Astrocyte (in vitro differentiated cells and primary cell): Measurements from ENCODE around the gene MAPK12. TPM values are rescaled to one million over a fixed set of nuclear protein-coding genes. Genes with fewer than 3 reads are reported as not detected.
A peak's percentile ranks its signal among the peaks of the same experiment; 100 is the strongest.

Experiments
- DNase-seq: peaks from one replicate; pipeline ENCODE4 v3.0.0-alpha.2; 2010; ENCODE audit warnings: low read depth
- FAIRE-seq: peaks from 2 replicates; lab custom pipeline; 2011; peaks lifted over from hg19 to GRCh38; lab: Jason Lieb, UNC
- H2AFZ ChIP-seq: 2 replicates; pipeline ENCODE4 v1.6.0; 2012; ENCODE audit warnings: low read depth, low read length, inconsistent platforms
- H3K27ac ChIP-seq: 2 replicates; pipeline ENCODE4 v1.5.1; 2011; ENCODE audit warnings: low read depth, low read length, inconsistent platforms
- H3K27me3 ChIP-seq: 2 replicates; pipeline ENCODE4 v1.6.0; 2011; ENCODE audit warnings: low read length, inconsistent platforms; ENCODE audit not compliant: insufficient read depth
- H3K36me3 ChIP-seq: 2 replicates; pipeline ENCODE4 v1.5.1; 2011; ENCODE audit warnings: low read length, inconsistent platforms; ENCODE audit not compliant: insufficient read depth
- H3K4me1 ChIP-seq: 2 replicates; pipeline ENCODE4 v1.5.1; 2011; ENCODE audit warnings: low read length, inconsistent platforms; ENCODE audit not compliant: insufficient read depth
- H3K4me2 ChIP-seq: 2 replicates; pipeline ENCODE4 v1.6.0; 2012; ENCODE audit warnings: low read length, inconsistent platforms
- H3K4me3 ChIP-seq: 2 replicates; pipeline ENCODE4 v1.5.1; 2011; ENCODE audit warnings: low read depth, mild to moderate bottlenecking, low read length, inconsistent platforms; ENCODE audit not compliant: insufficient read depth
- H3K79me2 ChIP-seq: 2 replicates; pipeline ENCODE4 v1.6.0; 2012; ENCODE audit warnings: mild to moderate bottlenecking, low read length, inconsistent platforms; ENCODE audit not compliant: insufficient read depth
- H3K9ac ChIP-seq: 2 replicates; pipeline ENCODE4 v1.6.0; 2012; ENCODE audit warnings: mild to moderate bottlenecking, low read length, inconsistent platforms
- H3K9me3 ChIP-seq: 2 replicates; pipeline ENCODE4 v1.5.1; 2012; ENCODE audit warnings: low read depth, mild to moderate bottlenecking, low read length, inconsistent platforms; ENCODE audit not compliant: insufficient read depth
- H4K20me1 ChIP-seq: 2 replicates; pipeline ENCODE4 v1.6.0; 2012; ENCODE audit warnings: low read length, inconsistent platforms; ENCODE audit not compliant: insufficient read depth
- H3K27ac Mint-ChIP-seq: one replicate; pipeline ENCODE4 v1.8.0; 2021; ENCODE audit warnings: mild to moderate bottlenecking, mixed read lengths; ENCODE audit not compliant: unreplicated experiment
- H3K27me3 Mint-ChIP-seq: one replicate; pipeline ENCODE4 v1.8.0; 2021; ENCODE audit warnings: low read depth, mixed read lengths; ENCODE audit not compliant: unreplicated experiment
- H3K36me3 Mint-ChIP-seq: one replicate; pipeline ENCODE4 v1.8.0; 2021; ENCODE audit warnings: low read depth, mixed read lengths; ENCODE audit not compliant: unreplicated experiment
- H3K4me1 Mint-ChIP-seq: one replicate; pipeline ENCODE4 v1.8.0; 2021; ENCODE audit warnings: low read depth, mixed read lengths; ENCODE audit not compliant: unreplicated experiment
- H3K4me3 Mint-ChIP-seq: one replicate; pipeline ENCODE4 v1.8.0; 2021; ENCODE audit warnings: mild to moderate bottlenecking, moderate library complexity, mixed read lengths; ENCODE audit not compliant: unreplicated experiment
- H3K9me3 Mint-ChIP-seq: one replicate; pipeline ENCODE4 v1.8.0; 2021; ENCODE audit warnings: mild to moderate bottlenecking, mixed read lengths; ENCODE audit not compliant: unreplicated experiment
- EZH2 ChIP-seq: IDR thresholded peaks from 2 replicates; pipeline ENCODE4 v1.6.1; 2012; ENCODE audit warnings: mild to moderate bottlenecking, low read length, inconsistent platforms; ENCODE audit not compliant: insufficient read depth
- total RNA-seq: library from RNA; stranded (reverse); gene quantifications from 2 replicates; pipeline ENCODE4 v1.2.1, GENCODE V29; 2021
- TF ChIP-seq, protein P1 (sequence below): IDR thresholded peaks from 2 replicates; pipeline ENCODE4 v1.5.1; 2011; ENCODE audit warnings: low read depth, mild to moderate bottlenecking, inconsistent platforms, low read length, moderate library complexity; ENCODE audit not compliant: insufficient read depth

MAPK12 gene
- total RNA-seq, 1 donor from 2014 or later: 36.4 TPM

DNA sequence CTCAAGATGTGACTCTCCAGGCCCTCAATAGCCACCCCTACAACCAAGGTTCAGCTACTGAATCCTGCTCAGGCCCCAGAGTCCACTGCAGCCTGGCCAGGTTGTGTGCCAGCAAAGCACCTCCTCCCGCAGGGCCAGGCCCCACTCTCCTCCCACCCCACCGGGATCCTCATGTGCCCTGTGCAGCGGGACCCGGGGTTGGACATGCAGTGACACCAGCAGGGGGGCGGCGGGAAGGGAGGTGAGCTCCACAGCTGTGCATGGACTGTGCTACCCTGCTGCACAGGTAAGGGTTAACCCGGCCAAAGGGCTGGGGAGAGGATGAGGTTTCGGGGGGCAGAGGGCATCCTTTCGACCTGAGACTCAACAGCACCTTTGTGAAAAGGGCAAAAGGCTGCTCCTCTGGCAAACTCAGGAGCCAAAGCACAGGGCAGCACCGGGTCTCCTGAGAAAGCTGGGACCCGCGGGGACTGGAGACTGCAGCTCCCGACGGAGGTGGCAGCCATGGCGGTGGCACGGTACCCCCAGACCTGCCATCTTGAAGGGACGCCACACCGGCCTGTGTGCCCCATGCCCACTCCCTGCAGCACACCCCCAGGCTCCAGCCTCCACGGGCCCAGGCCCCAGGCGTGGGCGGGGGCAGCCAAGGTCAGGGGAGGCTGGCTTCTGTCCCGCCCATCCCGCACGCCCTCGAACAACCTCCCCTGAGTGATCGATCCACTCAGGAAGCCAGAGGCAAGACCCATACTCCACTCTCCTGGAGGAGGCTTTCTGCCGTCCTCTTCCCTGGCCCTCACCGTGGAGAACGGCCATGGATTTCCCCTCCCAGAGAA, 35.4 kb upstream of the MAPK12 start:
- Mint-ChIP-seq H3K9me3 (no peaks in the 10 kb centered on the region), H3K27ac (no peak overlapping the region), H3K4me3 (no peak overlapping the region), H3K27me3 (no peaks in the 10 kb centered on the region), H3K36me3 (peaks cover 4% of the 10 kb centered on the region), H3K4me1 (peaks cover 25% of the 10 kb centered on the region)
- Histone ChIP-seq H3K27ac (no peak overlapping the region), H3K36me3 (no peaks in the 10 kb centered on the region), H3K4me3 (no peak overlapping the region), H3K4me1 (peaks cover 44% of the 10 kb centered on the region), H3K79me2 (peaks cover 98% of the 10 kb centered on the region), H4K20me1 (peaks cover 90% of the 10 kb centered on the region), H3K9ac (no peak overlapping the region), H2AFZ (no peak overlapping the region), H3K27me3 (no peaks in the 10 kb centered on the region), H3K9me3 (no peaks in the 10 kb centered on the region), H3K4me2 (no peak overlapping the region)
- FAIRE-seq (no peak), DNase-seq (no peak)
- TF ChIP-seq, protein P1, sequence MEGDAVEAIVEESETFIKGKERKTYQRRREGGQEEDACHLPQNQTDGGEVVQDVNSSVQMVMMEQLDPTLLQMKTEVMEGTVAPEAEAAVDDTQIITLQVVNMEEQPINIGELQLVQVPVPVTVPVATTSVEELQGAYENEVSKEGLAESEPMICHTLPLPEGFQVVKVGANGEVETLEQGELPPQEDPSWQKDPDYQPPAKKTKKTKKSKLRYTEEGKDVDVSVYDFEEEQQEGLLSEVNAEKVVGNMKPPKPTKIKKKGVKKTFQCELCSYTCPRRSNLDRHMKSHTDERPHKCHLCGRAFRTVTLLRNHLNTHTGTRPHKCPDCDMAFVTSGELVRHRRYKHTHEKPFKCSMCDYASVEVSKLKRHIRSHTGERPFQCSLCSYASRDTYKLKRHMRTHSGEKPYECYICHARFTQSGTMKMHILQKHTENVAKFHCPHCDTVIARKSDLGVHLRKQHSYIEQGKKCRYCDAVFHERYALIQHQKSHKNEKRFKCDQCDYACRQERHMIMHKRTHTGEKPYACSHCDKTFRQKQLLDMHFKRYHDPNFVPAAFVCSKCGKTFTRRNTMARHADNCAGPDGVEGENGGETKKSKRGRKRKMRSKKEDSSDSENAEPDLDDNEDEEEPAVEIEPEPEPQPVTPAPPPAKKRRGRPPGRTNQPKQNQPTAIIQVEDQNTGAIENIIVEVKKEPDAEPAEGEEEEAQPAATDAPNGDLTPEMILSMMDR: no peak

DNA sequence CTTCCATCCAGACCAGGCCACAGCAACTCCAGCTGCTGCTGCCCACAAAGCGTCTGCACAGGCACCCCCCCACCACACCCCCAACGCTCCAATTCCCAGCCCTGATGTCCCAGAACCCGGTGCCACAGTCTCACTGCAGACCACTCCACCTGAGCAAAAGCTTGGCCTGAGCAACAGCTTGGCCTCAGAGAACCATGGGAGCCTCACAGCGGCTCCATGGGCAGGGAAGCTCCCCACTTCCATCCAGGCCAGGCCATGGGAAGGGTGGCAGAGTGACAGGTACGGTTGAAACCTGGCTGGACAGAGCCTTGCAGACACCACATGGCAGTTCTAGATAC, 32.8 kb upstream of the MAPK12 start:
- Mint-ChIP-seq H3K27ac (peak overlapping the region; percentile 78), H3K36me3 (peaks cover 2% of the 10 kb centered on the region), H3K9me3 (no peaks in the 10 kb centered on the region), H3K4me1 (peaks cover 25% of the 10 kb centered on the region), H3K27me3 (no peaks in the 10 kb centered on the region), H3K4me3 (no peak overlapping the region)
- DNase-seq (no peak), FAIRE-seq (no peak)
- TF ChIP-seq EZH2: no peak
- TF ChIP-seq, protein P1: no peak
- H3K4me3 ChIP-seq: no peak overlapping the region
- H3K4me2 ChIP-seq: peak overlapping the region; percentile 85
- peak overlapping the region; percentile 80 for H3K27ac ChIP-seq
- H3K36me3 ChIP-seq: peaks cover 3% of the 10 kb centered on the region
- no peaks in the 10 kb centered on the region for H3K9me3 ChIP-seq
- H3K27me3 ChIP-seq: no peaks in the 10 kb centered on the region
- peak overlapping the region; percentile 79 for H3K9ac ChIP-seq
- peaks cover 98% of the 10 kb centered on the region for H3K79me2 ChIP-seq
- H4K20me1 ChIP-seq: peaks cover 95% of the 10 kb centered on the region
- H2AFZ ChIP-seq: no peak overlapping the region
- peaks cover 29% of the 10 kb centered on the region for H3K4me1 ChIP-seq
